ENCODE results near the gene ITGA2B. TPM values are rescaled to one million over a fixed set of nuclear protein-coding genes. Genes with fewer than 3 reads are reported as not detected.

The ITGA2B gene
- total RNA-seq, 1 donor from 2014 or later, result 1.2 TPM

DNA sequence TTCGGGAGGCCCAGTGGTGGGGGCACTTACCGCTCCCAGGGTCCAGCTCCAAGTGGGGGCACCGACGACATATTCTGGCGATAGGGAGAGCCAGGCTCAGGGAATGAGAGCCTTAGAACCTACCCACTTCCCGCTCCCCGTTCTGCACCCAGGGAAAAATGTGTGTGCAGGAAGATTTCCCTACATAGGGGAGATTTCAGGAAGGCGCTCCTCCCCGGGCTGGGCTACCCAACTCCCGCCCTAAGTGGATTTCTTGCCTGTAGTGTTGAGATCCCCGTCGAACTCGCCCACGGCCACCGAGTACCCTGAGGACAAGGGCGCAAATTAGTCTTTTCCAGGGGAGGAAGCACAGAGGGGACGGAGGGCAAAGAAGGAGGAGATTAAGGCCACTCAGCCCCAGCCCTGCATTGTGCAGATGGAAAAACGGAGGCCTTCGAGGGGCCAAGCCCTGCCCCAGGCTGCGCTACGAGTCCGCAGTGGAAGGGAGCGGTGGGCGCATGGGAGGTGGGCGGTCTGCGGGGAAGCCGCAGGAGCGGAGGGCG is 5.1 kb downstream of the ITGA2B start:
- Mint-ChIP-seq H3K9me3 (ENCODE audit: low read depth) (no peaks in the 10 kb centered on the region), H3K36me3 (ENCODE audit: insufficient read depth) (no peaks in the 10 kb centered on the region), H3K27ac (no peak overlapping the region), H3K4me3 (ENCODE audit: low read depth) (peak overlapping the region; percentile 44), H3K4me1 (ENCODE audit: low read depth) (peaks cover 3% of the 10 kb centered on the region), H3K27me3 (peaks cover 44% of the 10 kb centered on the region)
- DNase-seq (ENCODE audit: low spot score, unreplicated experiment), result peak; percentile 24
- TF ChIP-seq, protein P1, sequence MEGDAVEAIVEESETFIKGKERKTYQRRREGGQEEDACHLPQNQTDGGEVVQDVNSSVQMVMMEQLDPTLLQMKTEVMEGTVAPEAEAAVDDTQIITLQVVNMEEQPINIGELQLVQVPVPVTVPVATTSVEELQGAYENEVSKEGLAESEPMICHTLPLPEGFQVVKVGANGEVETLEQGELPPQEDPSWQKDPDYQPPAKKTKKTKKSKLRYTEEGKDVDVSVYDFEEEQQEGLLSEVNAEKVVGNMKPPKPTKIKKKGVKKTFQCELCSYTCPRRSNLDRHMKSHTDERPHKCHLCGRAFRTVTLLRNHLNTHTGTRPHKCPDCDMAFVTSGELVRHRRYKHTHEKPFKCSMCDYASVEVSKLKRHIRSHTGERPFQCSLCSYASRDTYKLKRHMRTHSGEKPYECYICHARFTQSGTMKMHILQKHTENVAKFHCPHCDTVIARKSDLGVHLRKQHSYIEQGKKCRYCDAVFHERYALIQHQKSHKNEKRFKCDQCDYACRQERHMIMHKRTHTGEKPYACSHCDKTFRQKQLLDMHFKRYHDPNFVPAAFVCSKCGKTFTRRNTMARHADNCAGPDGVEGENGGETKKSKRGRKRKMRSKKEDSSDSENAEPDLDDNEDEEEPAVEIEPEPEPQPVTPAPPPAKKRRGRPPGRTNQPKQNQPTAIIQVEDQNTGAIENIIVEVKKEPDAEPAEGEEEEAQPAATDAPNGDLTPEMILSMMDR (IDR thresholded peaks at IDR 0.05; ENCODE audit: unreplicated experiment), result no peak

DNA sequence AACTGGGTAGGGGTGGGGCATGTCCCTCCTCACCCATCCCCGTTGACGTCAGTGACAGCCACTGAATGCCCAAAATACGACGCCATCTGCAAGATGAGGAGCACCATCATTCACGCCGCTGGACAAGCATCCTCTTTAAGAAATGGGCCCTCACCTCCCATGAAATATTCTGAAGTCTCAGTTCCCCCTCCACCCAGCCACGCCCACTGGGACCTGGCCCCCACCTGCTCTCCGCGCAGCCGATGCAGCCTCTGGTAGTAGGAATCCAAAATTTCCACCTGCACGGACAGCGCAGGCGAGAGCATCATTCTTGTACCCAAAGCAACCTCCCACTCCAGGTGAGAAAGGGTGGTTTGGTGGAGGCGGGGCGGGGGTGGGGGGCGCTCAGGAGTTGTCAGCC is 5.6 kb downstream of the ITGA2B start:
- peaks cover 44% of the 10 kb centered on the region for H3K27me3 Mint-ChIP-seq
- H3K27ac Mint-ChIP-seq, result no peak overlapping the region
- TF ChIP-seq, protein P1 (IDR thresholded peaks at IDR 0.05; ENCODE audit: unreplicated experiment), result no peak
- no peak for DNase-seq (ENCODE audit: low spot score, unreplicated experiment)
- no peak overlapping the region for H3K4me3 Mint-ChIP-seq (ENCODE audit: low read depth)
- no peaks in the 10 kb centered on the region for H3K9me3 Mint-ChIP-seq (ENCODE audit: low read depth)
- H3K4me1 Mint-ChIP-seq (ENCODE audit: low read depth), result peaks cover 3% of the 10 kb centered on the region
- H3K36me3 Mint-ChIP-seq (ENCODE audit: insufficient read depth), result no peaks in the 10 kb centered on the region

DNA sequence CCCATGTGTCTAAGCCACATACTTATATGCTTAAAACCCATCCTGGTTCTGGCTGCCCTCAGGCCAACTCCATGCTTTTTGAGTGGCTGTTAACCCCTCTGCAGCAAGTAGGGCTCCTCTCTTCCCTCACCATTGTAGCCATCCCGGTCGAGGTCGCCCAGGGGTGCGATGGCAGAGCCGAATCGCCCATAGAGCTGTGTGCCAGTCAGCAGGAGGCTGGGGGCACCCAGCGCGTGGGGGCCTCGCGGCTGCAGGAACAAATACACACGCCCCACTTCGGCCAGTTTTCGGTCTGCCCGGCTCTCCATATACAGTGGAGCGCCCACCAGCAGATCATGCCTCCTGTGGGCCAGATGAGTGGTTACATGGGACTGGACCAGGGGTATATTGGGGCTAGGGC is 6.1 kb downstream of the ITGA2B start:
- Mint-ChIP-seq H3K36me3 (ENCODE audit: insufficient read depth) (no peaks in the 10 kb centered on the region), H3K4me1 (ENCODE audit: low read depth) (peaks cover 3% of the 10 kb centered on the region), H3K27ac (no peak overlapping the region), H3K9me3 (ENCODE audit: low read depth) (no peaks in the 10 kb centered on the region), H3K4me3 (ENCODE audit: low read depth) (no peak overlapping the region), H3K27me3 (peaks cover 44% of the 10 kb centered on the region)
- DNase-seq (ENCODE audit: low spot score, unreplicated experiment), result no peak
- TF ChIP-seq, protein P1 (IDR thresholded peaks at IDR 0.05; ENCODE audit: unreplicated experiment), result no peak

DNA sequence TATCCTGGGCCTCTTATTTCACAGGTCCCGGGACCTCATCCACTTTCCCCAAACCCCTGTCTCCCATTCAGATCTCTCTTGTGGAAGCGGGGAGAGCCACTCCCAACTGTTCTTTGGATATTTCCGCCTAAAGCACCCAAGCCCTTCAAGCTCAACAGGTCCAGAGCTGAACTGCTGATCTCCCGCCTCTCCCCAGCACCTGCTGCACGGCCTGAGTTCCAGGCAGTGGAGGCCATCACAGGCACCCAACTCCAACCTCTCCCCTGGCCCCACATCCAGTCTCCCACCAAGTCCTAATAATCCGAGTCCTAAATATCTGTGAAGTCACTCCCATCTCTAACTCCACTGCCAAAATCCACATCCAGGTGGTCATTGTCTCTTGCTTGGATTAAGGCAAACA is 6.5 kb downstream of the ITGA2B start:
- Mint-ChIP-seq H3K27ac (no peak overlapping the region), H3K36me3 (ENCODE audit: insufficient read depth) (no peaks in the 10 kb centered on the region), H3K4me1 (ENCODE audit: low read depth) (peaks cover 3% of the 10 kb centered on the region), H3K9me3 (ENCODE audit: low read depth) (no peaks in the 10 kb centered on the region), H3K4me3 (ENCODE audit: low read depth) (no peak overlapping the region), H3K27me3 (peaks cover 43% of the 10 kb centered on the region)
- no peak for DNase-seq (ENCODE audit: low spot score, unreplicated experiment)
- TF ChIP-seq, protein P1 (IDR thresholded peaks at IDR 0.05; ENCODE audit: unreplicated experiment), result no peak

DNA sequence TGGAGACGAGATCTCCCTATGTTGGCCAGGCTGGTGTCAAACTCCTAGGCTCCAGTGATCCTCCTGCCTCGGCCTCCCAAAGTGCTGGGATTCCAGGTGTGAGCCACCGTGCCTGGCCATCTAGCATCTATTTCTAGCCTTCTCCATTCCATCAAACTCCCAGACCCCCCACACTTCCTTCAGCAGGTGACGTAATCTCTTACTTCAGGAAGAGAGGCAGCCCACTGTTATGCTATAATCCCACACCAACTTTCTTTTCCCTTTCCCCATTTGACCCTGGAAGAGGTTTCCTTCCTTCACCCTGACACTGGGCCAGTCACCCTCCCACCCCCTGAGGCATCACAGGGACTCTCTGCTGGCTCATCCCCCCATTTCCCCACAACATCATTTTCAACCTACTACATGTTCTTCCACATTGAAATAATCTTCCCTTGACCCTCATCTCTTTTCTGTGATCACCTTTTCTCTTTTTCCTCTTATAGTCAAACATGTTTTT is 7.6 kb downstream of the ITGA2B start:
- Mint-ChIP-seq H3K27me3 (peaks cover 41% of the 10 kb centered on the region), H3K4me3 (ENCODE audit: low read depth) (no peak overlapping the region), H3K4me1 (ENCODE audit: low read depth) (peaks cover 3% of the 10 kb centered on the region), H3K27ac (no peak overlapping the region), H3K36me3 (ENCODE audit: insufficient read depth) (no peaks in the 10 kb centered on the region), H3K9me3 (ENCODE audit: low read depth) (no peaks in the 10 kb centered on the region)
- DNase-seq (ENCODE audit: low spot score, unreplicated experiment), result no peak
- TF ChIP-seq, protein P1 (IDR thresholded peaks at IDR 0.05; ENCODE audit: unreplicated experiment), result no peak

Data from progenitor cell of endocrine pancreas (in vitro differentiated cells).